ENCODE data around the gene DYNC1I1.

Gene DYNC1I1

DNA sequence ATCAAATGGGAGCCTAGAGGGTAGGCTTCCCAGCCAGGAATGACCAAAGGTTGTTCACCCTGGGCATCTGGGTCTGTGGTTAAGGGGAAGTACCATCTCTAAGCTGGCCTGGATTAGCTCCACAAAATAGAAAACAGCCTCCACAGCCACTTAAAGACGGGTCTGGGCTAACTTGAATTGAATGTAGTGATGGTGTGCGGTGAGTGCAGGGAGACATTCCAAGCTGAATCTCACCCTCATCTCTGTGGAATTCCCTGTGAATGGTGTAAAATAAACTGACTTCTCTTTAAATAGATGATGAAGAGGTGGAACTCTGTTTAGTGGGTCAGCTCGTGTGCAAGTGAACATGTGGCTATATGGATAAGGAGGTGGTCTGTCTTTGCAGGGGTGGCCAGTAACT is 251.0 kb downstream of the DYNC1I1 start:
- Histone ChIP-seq H3K27me3 (ENCODE audit: control insufficient read depth, insufficient read depth, low read length) (no peaks in the 10 kb centered on the region), H3K36me3 (ENCODE audit: control insufficient read depth, insufficient read depth, low read length) (no peaks in the 10 kb centered on the region), H3K4me3 (ENCODE audit: low read length) (no peak overlapping the region), H3K9ac (ENCODE audit: low read length) (no peak overlapping the region), H3K27ac (ENCODE audit: low read depth, low read length) (no peak overlapping the region), H3K4me1 (ENCODE audit: control insufficient read depth, insufficient read depth, low read length) (no peaks in the 10 kb centered on the region)

DNA sequence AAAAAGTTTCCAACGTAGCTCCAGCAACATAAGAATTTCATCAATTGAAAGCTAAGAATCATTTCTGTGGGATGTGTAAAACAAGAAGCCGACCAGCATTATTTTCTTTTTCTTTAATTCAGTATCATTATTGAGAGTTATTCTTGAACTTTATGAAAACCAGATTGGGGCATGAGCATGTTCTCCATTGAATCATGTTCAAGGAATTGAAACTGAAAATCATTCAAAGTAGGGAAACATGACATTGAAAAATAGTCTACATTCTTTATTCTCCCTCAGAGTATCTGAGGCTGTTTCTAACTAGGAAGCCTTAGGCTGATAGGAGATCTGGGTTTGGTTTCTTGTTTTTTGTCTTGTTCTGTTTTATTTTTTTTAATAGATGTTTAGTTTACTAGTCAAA is 253.7 kb downstream of the DYNC1I1 start:
- H3K27ac ChIP-seq (ENCODE audit: low read depth, low read length) = no peak overlapping the region
- H3K27me3 ChIP-seq (ENCODE audit: control insufficient read depth, insufficient read depth, low read length) = no peaks in the 10 kb centered on the region
- no peaks in the 10 kb centered on the region for H3K36me3 ChIP-seq (ENCODE audit: control insufficient read depth, insufficient read depth, low read length)
- H3K4me1 ChIP-seq (ENCODE audit: control insufficient read depth, insufficient read depth, low read length) = no peaks in the 10 kb centered on the region
- no peak overlapping the region for H3K4me3 ChIP-seq (ENCODE audit: low read length)
- H3K9ac ChIP-seq (ENCODE audit: low read length) = no peak overlapping the region

DNA sequence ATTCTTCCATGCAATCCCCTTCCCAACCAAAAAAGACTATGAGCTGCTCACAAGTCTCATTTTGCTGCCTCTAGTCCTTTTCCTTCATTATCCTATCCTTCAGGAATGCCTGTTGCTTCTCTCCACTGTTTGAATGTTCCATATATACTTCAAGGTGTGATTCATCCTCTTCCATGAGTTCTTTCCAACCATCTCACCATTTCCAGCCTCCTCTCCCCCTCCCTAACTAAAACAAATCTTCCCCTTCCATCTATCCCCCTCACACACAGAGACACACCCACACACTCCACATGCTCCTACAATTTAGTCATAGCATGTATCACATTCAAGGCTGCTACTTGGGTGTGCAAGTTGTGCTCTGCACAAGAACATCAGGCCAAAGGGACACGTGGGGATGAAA is 254.3 kb downstream of the DYNC1I1 start:
- Histone ChIP-seq H3K4me1 (ENCODE audit: control insufficient read depth, insufficient read depth, low read length) (no peaks in the 10 kb centered on the region), H3K36me3 (ENCODE audit: control insufficient read depth, insufficient read depth, low read length) (no peaks in the 10 kb centered on the region)

DNA sequence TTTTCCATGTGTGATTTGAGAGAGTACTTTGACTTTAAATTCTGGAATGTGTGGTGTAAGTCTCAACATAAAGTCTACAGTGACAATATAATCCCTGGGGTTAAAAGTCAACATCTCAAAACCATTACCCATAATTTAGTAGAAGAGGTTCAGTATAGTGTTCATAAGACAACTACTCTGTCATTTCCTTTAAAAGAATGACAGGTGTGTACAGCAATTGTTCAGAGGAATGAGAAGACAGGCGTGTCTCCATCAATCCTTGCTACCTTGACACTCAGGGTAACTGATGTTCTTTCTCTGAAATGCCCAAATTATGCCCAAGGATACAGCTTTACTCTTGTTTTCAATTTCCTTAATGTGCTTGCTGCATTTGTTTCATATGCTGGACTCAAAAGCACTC is 256.4 kb downstream of the DYNC1I1 start:
- H3K27me3 ChIP-seq (ENCODE audit: control insufficient read depth, insufficient read depth, low read length) = no peaks in the 10 kb centered on the region
- H3K4me3 ChIP-seq (ENCODE audit: low read length) = no peak overlapping the region
- no peaks in the 10 kb centered on the region for H3K36me3 ChIP-seq (ENCODE audit: control insufficient read depth, insufficient read depth, low read length)
- no peaks in the 10 kb centered on the region for H3K4me1 ChIP-seq (ENCODE audit: control insufficient read depth, insufficient read depth, low read length)
- H3K9ac ChIP-seq (ENCODE audit: low read length) = no peak overlapping the region
- no peak overlapping the region for H3K27ac ChIP-seq (ENCODE audit: low read depth, low read length)

More for the DNA sequence above, 254.3 kb downstream of the DYNC1I1 start:
- Histone ChIP-seq H3K27ac (ENCODE audit: low read depth, low read length) (no peak overlapping the region), H3K4me3 (ENCODE audit: low read length) (no peak overlapping the region), H3K9ac (ENCODE audit: low read length) (no peak overlapping the region), H3K27me3 (ENCODE audit: control insufficient read depth, insufficient read depth, low read length) (no peaks in the 10 kb centered on the region)

DNA sequence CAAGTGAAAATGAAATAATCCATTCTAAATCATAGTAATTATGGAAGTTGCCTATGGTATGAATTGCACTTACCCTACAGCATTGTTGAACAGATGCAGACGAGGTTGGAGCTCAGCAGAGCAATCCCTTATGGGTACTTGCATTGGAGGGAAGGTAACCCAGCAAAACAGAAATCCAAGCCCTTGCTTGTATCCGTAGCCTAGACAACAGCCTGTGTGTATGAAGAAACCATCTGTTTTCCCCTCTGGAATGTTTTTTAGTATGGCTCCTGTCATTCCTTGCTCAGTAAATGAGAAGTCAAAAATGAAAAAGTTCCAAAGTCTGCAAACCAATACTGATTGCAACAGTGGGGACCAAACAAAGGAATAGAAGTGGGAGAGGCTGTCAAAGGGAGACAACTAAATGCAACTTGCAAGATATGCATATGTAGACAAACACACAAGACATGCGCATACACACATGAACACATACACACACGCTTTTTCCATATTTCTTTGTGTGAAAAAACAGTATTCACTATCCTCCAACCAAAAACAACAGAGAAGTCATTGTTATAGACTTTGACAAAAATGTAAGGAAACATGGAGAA is 260.8 kb downstream of the DYNC1I1 start:
- no peaks in the 10 kb centered on the region for H3K27me3 ChIP-seq (ENCODE audit: control insufficient read depth, insufficient read depth, low read length)
- no peaks in the 10 kb centered on the region for H3K36me3 ChIP-seq (ENCODE audit: control insufficient read depth, insufficient read depth, low read length)
- H3K9ac ChIP-seq (ENCODE audit: low read length) = no peak overlapping the region
- H3K4me1 ChIP-seq (ENCODE audit: control insufficient read depth, insufficient read depth, low read length) = no peaks in the 10 kb centered on the region
- H3K4me3 ChIP-seq (ENCODE audit: low read length) = no peak overlapping the region
- no peak overlapping the region for H3K27ac ChIP-seq (ENCODE audit: low read depth, low read length)

DNA sequence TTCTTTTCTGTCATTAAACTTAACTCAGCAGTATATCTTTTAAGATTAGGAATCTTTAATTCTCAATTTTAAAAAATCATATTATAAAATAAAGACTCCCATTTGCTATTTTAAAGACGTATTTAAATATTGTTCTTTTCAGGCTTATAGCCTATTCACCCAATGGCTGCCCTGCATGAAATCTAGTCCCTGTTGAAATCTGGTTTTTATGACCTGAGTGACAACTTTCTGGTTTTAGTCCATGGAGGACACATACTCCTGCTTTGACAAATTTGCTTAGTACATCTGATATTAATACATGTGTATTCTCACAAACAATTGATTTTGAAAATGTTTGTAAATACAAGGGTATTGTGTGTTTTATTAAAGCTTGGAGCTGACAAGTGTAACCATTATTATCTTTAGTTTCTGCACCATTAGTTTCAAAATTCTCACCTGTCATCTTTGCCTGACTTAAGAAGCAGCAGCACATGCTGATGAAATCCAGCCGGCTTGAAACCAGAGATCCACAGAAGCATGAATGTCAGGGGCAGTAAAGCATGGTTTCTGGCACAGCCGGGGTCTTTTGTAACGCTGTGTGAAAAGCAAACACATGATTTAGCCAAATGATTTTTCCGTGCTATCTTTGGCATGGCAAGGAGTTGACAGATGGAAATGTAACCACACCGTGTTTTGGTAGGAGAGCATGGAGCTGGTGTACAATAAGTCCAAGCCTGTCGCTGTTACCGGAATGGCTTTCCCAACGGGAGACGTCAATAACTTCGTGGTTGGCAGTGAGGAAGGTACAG is 262.8 kb downstream of the DYNC1I1 start:
- H3K9ac ChIP-seq (ENCODE audit: low read length) = no peak overlapping the region
- no peaks in the 10 kb centered on the region for H3K27me3 ChIP-seq (ENCODE audit: control insufficient read depth, insufficient read depth, low read length)
- H3K36me3 ChIP-seq (ENCODE audit: control insufficient read depth, insufficient read depth, low read length) = no peaks in the 10 kb centered on the region
- H3K27ac ChIP-seq (ENCODE audit: low read depth, low read length) = no peak overlapping the region
- H3K4me1 ChIP-seq (ENCODE audit: control insufficient read depth, insufficient read depth, low read length) = no peaks in the 10 kb centered on the region
- H3K4me3 ChIP-seq (ENCODE audit: low read length) = no peak overlapping the region

DNA sequence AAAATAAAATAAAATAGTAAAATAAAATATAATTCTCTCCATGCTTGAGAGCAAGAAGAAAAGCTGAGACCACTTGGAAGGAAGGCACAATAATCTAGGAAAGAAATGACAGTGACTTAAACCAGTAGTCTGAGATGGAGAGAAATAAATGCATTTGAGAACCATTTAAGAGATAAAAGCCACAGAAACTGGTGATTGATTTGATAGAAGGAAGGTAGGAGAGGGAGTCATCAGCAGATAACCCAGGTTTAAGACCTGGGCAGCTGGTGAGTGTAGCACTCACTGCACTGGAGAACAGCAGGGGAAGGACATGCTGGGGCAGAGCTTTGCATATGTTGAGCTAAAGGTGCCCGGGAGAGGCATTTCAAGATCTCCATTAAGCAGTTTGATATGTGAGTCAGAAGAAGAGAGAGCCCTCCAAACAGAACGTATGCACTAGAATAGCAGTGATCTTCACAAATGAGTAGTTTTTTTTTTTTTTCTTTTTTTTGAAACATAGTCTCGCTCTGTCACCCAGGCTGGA is 268.0 kb downstream of the DYNC1I1 start:
- Histone ChIP-seq H3K4me1 (ENCODE audit: control insufficient read depth, insufficient read depth, low read length) (no peaks in the 10 kb centered on the region), H3K27ac (ENCODE audit: low read depth, low read length) (no peak overlapping the region), H3K36me3 (ENCODE audit: control insufficient read depth, insufficient read depth, low read length) (no peaks in the 10 kb centered on the region), H3K4me3 (ENCODE audit: low read length) (no peak overlapping the region), H3K9ac (ENCODE audit: low read length) (no peak overlapping the region), H3K27me3 (ENCODE audit: control insufficient read depth, insufficient read depth, low read length) (no peaks in the 10 kb centered on the region)

DNA sequence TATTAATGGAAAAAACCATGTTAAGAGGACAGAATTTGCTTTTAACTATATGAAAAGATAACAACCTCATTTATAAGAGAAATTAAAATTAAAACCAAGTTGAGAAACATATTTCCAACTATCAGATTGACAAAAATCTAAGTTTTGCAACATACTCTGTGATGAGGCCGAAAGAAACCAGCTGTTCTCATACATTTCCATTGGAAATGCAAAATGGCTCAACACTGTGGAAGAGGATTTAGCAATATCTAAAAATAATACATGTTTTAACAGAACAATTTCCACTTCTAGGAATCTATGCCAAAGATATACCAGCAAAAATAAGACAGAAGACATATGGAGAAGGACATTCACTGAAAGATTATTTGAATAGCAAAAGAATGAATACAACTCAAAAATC is 268.8 kb downstream of the DYNC1I1 start:
- Histone ChIP-seq H3K27ac (ENCODE audit: low read depth, low read length) (no peak overlapping the region), H3K4me1 (ENCODE audit: control insufficient read depth, insufficient read depth, low read length) (no peaks in the 10 kb centered on the region), H3K9ac (ENCODE audit: low read length) (no peak overlapping the region), H3K36me3 (ENCODE audit: control insufficient read depth, insufficient read depth, low read length) (no peaks in the 10 kb centered on the region), H3K27me3 (ENCODE audit: control insufficient read depth, insufficient read depth, low read length) (no peaks in the 10 kb centered on the region), H3K4me3 (ENCODE audit: low read length) (no peak overlapping the region)

DNA sequence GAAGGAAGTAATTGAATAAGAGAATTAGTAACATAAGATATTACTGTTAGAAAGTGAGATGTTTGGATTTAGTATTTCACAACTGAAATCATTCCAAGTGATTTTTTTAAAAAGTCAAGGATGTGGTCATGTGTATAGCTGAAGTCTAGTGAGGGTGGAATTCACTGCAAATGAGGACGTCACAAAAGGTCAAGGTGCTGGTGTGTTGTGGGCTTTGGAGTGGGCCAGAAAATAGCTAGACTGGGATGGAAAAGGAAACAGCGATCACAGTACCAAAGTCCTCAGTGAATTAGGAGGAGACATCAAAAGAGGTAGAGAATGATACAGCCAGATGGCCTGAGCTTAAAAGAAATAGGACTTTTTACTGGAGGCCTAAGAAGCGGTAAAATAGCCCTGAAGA is 272.8 kb downstream of the DYNC1I1 start:
- Histone ChIP-seq H3K4me3 (ENCODE audit: low read length) (no peak overlapping the region), H3K9ac (ENCODE audit: low read length) (no peak overlapping the region), H3K27me3 (ENCODE audit: control insufficient read depth, insufficient read depth, low read length) (no peaks in the 10 kb centered on the region), H3K36me3 (ENCODE audit: control insufficient read depth, insufficient read depth, low read length) (no peaks in the 10 kb centered on the region), H3K4me1 (ENCODE audit: control insufficient read depth, insufficient read depth, low read length) (no peaks in the 10 kb centered on the region), H3K27ac (ENCODE audit: low read depth, low read length) (no peak overlapping the region)

DNA sequence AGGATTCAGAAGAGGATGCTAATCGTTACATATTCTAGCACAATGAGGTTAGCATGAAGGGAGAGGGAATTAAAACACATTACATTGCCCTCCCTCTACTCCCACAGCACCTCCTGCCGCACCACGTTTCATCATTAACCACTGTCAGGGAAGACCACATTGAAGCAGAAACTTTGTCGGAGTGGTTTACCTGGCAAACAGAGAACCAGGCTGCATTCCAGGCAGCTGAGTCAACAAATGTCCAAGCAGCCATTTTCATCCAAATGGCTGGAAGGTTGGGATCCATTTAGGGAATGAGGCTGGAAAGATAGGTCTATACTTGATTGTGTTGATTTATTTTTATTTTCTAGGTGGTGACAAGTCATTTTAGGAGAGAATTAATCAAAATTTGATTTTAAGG is 273.6 kb downstream of the DYNC1I1 start:
- Histone ChIP-seq H3K4me3 (ENCODE audit: low read length) (no peak overlapping the region), H3K27me3 (ENCODE audit: control insufficient read depth, insufficient read depth, low read length) (no peaks in the 10 kb centered on the region), H3K36me3 (ENCODE audit: control insufficient read depth, insufficient read depth, low read length) (no peaks in the 10 kb centered on the region), H3K4me1 (ENCODE audit: control insufficient read depth, insufficient read depth, low read length) (no peaks in the 10 kb centered on the region), H3K27ac (ENCODE audit: low read depth, low read length) (no peak overlapping the region), H3K9ac (ENCODE audit: low read length) (no peak overlapping the region)

DNA sequence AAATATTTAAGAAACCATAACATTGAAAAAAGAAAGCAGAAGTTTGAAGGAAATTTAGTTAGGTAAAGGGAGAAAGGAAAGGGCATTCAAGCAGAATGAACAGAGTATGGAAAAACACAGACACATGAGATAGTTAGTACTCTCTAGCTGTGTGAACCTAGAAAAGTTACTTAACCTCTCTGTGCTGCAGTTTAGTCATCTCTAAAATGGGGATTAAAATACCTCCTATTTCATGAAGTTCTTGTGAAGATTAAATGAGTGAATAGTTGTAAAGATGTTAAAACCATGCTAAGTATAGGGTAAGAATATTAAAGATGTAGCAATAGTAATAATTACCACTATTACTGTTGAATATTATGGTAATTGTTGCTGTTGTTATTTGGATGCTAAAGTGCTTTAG is 279.9 kb downstream of the DYNC1I1 start:
- Histone ChIP-seq H3K27me3 (ENCODE audit: control insufficient read depth, insufficient read depth, low read length) (no peaks in the 10 kb centered on the region), H3K4me1 (ENCODE audit: control insufficient read depth, insufficient read depth, low read length) (no peaks in the 10 kb centered on the region), H3K36me3 (ENCODE audit: control insufficient read depth, insufficient read depth, low read length) (no peaks in the 10 kb centered on the region), H3K9ac (ENCODE audit: low read length) (no peak overlapping the region), H3K27ac (ENCODE audit: low read depth, low read length) (no peak overlapping the region), H3K4me3 (ENCODE audit: low read length) (no peak overlapping the region)

DNA sequence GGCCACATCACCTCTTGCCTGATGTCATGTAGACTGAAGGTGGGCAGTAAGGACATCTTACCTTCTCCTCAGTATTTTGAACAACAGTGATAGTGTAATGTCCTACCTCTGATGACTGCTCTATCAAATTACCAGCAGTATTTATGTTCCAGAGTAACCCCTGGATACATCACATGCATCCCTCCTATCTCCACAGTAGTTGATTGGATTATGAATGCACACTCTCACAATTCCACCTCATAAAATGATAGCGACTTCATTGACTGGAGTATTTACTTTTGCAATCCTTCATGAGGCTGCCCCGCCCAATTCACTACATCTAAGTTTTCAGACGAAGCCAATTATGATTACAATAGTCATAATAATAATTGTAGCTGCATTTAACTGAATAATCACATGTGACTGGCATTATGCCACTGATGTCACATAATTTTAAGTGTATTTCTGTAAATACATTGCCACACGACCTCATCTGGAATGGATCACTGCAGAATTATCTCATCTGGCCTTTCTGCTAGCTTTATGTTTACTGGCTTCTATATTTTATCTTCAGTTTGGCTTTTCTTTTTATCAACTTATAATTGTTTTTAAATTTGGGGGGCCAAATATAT is 280.6 kb downstream of the DYNC1I1 start:
- Histone ChIP-seq H3K4me3 (ENCODE audit: low read length) (no peak overlapping the region), H3K36me3 (ENCODE audit: control insufficient read depth, insufficient read depth, low read length) (no peaks in the 10 kb centered on the region), H3K9ac (ENCODE audit: low read length) (no peak overlapping the region), H3K4me1 (ENCODE audit: control insufficient read depth, insufficient read depth, low read length) (no peaks in the 10 kb centered on the region), H3K27me3 (ENCODE audit: control insufficient read depth, insufficient read depth, low read length) (no peaks in the 10 kb centered on the region), H3K27ac (ENCODE audit: low read depth, low read length) (no peak overlapping the region)

Data from rectal smooth muscle tissue (tissue), 1 donor.